GM19351 (cell line): ENCODE results near the gene C2orf76.
"Not testable (repeated sequence)": the region's sequence is repeated elsewhere in the genome, so short reads cannot be mapped to it uniquely, and the experiment has no call there.

Experiments used
- ATAC-seq: cut with Tn5 transposase; IDR thresholded peaks from one replicate; pipeline ENCODE4 v1.9.1; 2021; ENCODE audit warnings: mild to moderate bottlenecking, moderate library complexity; ENCODE audit not compliant: unreplicated experiment

Gene C2orf76

GRCh38 chr2:119377993-119378345 lies 11.3 kb upstream of the C2orf76 start:
- ATAC-seq: no peak

- no peak for ATAC-seq
These were observed 10.8 kb upstream of the C2orf76 start for GRCh38 chr2:119377294-119377992.

DNA sequence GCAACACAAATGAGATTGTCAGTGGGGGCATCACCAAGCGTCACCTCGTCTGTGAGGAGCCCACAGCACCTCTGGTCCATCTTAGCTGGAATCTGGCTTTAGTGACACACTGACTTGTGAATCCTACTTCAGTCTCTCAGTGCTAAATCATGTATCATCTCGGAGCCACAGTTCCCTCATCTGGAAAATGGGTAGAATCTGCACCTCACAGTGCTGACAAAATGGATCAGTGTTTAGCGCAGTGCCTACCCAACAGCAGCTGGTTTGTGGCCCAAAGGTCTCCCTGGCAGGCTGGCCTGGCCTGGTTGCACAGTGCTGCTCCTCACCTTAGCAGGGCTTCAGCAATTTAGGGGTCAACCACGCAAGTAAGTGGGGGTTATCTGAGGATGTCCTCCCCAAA lies 10.2 kb upstream of the C2orf76 start:
- ATAC-seq: no peak

DNA sequence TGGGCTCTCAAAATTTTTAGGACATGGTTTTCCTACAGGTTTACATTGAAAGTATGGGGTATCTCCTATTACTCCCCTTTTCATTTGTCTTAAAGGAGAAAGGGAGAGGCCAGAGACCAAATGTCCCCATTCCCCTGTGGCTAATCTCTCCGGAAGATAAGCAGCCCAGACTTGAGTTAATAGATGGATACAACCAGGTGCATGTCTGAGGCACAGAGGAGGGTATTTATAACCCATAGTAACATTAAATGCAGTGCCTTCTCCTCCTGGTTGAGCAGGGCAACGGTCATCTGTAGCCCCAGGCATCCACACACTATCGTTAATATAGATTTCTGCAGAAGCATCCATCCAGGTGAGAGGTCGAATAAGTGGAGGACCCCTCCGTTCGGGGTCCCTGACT lies 9.8 kb upstream of the C2orf76 start:
- not testable (repeated sequence) for ATAC-seq

- ATAC-seq: not testable (repeated sequence)
These were observed 7.5 kb upstream of the C2orf76 start for GRCh38 chr2:119373907-119374745.

- ATAC-seq: no peak
These were observed 6.3 kb upstream of the C2orf76 start for GRCh38 chr2:119372778-119373568.

DNA sequence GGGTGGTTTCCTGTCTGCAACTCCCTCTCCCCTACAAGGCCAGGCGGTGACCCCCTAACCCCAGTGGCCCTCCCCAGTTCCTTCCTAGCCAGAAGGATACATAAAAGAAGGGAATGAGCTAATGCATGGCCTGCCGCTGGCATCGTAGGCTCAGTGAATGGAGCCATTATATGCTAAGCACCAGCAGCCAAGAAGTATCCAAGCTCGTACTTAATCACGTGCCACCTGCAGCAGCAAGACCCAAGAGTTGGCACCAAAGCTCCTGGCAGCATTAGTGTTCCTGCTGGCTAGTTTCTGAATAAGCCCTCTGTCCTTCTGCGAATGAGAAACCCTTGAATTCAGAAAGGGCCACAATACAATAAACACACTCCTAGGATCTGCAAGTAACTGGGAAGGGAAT lies 4.5 kb upstream of the C2orf76 start:
- no peak for ATAC-seq

- no peak for ATAC-seq
These were observed 3.2 kb upstream of the C2orf76 start for GRCh38 chr2:119369845-119370244.

DNA sequence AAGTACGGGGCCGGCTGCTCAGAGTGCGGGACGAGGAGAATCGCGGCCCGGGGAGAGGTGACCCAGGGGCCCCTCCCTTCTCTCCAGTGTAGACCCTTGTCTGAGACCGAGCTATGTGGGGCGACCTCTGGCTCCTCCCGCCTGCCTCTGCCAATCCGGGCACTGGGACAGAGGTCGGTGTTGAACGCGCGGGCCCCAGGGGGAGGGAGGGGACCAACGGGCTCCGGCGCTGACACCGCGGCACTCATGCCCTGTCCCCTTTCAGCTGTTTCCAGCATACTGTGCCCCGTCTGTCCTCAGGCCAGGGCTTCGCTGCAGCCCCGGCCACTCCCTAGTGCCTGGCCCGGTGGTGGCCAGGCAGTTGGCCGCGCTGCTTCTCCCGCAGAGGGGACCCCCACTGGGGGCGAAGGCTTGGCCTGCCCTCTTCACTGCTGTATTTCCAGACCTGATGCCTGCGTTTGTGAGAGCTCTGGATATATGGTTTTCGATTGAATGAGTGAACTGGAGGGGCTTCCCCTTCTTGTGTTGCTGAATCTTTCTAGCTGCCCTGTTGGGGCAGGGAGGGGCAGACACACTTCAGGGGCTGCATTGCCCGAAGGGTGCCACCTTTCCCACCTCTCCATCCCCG lies 952 bp upstream of the C2orf76 start:
- ATAC-seq: peak; percentile 34

GRCh38 chr2:119366161-119366648 lies 429 bp downstream of the C2orf76 start:
- ATAC-seq: peak; percentile 6

DNA sequence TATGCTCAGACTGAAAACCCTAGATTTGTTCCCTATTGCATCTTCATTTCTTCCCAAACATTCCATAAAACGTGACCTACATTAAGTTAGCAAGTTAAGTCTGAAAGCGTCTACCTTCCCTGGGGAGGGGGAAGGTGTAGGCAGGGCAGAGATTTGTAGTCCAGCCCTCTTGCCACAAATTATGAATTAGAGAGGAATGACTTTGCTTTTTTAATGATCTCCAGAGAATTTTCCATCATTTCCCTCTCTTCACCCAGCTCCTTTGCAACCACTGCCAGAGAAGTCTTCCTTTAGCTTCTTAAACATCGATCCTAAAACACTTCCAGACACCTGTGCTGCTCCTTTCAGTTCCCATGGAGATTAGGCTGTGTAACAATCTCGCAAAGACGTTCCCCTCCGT lies 1.2 kb downstream of the C2orf76 start:
- ATAC-seq: no peak

GRCh38 chr2:119364798-119365197 lies 1.8 kb downstream of the C2orf76 start:
- ATAC-seq: no peak

- no peak for ATAC-seq
These were observed 6.1 kb downstream of the C2orf76 start for GRCh38 chr2:119360423-119360966.

GRCh38 chr2:119359774-119360173 lies 6.9 kb downstream of the C2orf76 start:
- ATAC-seq: no peak

- ATAC-seq: no peak
These were observed 11.8 kb downstream of the C2orf76 start for GRCh38 chr2:119354860-119355259.

- peak; percentile 95 for ATAC-seq
These were observed 14.3 kb downstream of the C2orf76 start for GRCh38 chr2:119352357-119352756.

- ATAC-seq: no peak
These were observed 16.2 kb downstream of the C2orf76 start for GRCh38 chr2:119350311-119350998.

DNA sequence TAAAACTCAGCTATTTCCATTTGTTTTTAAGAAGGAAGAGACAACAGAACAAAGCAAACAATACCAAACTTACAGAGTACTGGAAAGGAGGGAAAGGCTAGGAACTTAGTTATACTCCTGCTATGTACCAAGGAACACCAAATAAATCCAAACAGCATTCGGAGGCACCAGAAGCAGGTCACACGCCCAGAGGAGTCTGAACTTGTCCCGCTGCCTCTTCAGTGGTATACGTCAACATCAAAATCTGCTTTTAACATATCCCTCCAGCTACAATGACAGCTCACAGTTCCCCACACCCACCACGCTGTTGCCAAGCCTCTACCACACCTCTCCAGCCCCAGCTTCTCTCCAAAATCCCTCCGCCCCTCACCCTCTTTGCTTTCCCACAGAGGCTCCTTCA lies 17.3 kb downstream of the C2orf76 start:
- ATAC-seq: no peak

DNA sequence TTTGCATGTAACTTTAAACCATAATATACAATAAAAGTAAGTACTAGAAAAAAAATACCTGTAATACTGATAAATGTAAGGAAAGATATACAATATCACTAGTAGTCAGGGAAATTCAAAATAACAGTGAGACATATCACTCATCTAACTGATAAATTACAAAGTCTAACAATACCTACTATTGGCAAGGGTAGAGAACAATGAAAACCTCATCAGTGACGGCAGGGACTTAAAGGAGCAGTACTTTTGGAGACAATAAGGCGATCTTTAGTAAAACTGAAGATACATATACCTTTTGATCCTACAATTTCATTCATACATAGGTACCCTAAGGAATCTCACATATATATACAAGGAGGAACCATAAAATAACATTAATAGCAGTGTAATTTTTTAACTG lies 24.9 kb downstream of the C2orf76 start:
- no peak for ATAC-seq

DNA sequence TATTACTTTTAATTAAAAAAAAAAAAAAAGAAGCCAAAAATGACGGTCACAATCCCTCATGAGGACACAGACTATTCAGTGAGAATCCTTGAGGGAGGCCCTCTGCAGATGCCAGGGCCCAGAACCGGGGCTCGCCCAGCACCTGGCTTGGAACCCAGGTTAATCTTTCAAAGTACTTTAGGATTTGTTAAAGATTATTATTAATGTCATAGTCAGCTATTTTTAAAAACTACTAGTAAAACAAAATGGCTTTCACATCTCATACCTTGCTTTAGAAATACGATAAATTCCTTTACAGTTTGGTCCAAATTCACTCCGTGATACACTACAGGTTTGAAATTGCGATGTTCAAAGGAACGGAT lies 27.1 kb downstream of the C2orf76 start:
- no peak for ATAC-seq
